SK-N-SH treated with all-trans-retinoic acid at 6 μM for 48 hours (cell line): ENCODE measurements around the gene GRPEL2.

Experiments
- ATAC-seq: fragments of 200-7000 bp; cut with Tn5 transposase; 3 replicates; pipeline ENCODE4 v1.9.1; 2020; ENCODE audit warnings: mild to moderate bottlenecking, moderate library complexity
- ARNTL ChIP-seq: fragments of 450-650 bp; formaldehyde crosslinking; IDR thresholded peaks from 2 replicates; pipeline ENCODE4 v1.5.0; 2020; ENCODE audit warnings: low read depth, mild to moderate bottlenecking, moderate library complexity, borderline replicate concordance
- BACH2 ChIP-seq: fragments of 250-450 bp; sonication (Bioruptor Pico); IDR thresholded peaks from 2 replicates; pipeline ENCODE4 v1.9.0; 2021; ENCODE audit warnings: mild to moderate bottlenecking, borderline replicate concordance
- CREB5 ChIP-seq: fragments of 250-450 bp; sonication (Bioruptor Pico); IDR thresholded peaks from 2 replicates; pipeline ENCODE4 v1.5.1; 2020; ENCODE audit warnings: low read depth, mild to moderate bottlenecking, moderate library complexity
- CSRNP3 ChIP-seq: fragments of 250-450 bp; sonication (Bioruptor Pico); IDR thresholded peaks from 2 replicates; pipeline ENCODE4 v1.5.1; 2021; ENCODE audit warnings: mild to moderate bottlenecking, moderate library complexity
- ESRRG ChIP-seq: fragments of 250-450 bp; sonication (Bioruptor Pico); IDR thresholded peaks from 2 replicates; pipeline ENCODE4 v1.6.1; 2021; ENCODE audit warnings: mild to moderate bottlenecking
- GLIS3 ChIP-seq: fragments of 250-450 bp; sonication (Bioruptor Pico); IDR thresholded peaks from 2 replicates; pipeline ENCODE4 v1.5.0; 2020; ENCODE audit warnings: mild to moderate bottlenecking, moderate library complexity
- OSR1 ChIP-seq: fragments of 250-450 bp; sonication (Bioruptor Pico); IDR thresholded peaks from 2 replicates; pipeline ENCODE4 v1.8.0; 2022; ENCODE audit warnings: moderate library complexity, mild to moderate bottlenecking, inconsistent platforms
- PATZ1 ChIP-seq: fragments of 250-450 bp; sonication (Bioruptor Pico); IDR thresholded peaks from 2 replicates; pipeline ENCODE4 v1.8.0; 2020; ENCODE audit warnings: mild to moderate bottlenecking, moderate library complexity, borderline replicate concordance
- POU6F1 ChIP-seq: fragments of 250-450 bp; sonication (Bioruptor Pico); IDR thresholded peaks from 2 replicates; pipeline ENCODE4 v1.8.0; 2021; ENCODE audit warnings: low read depth, mild to moderate bottlenecking, moderate library complexity, borderline replicate concordance
- PPARA ChIP-seq: fragments of 250-450 bp; sonication (Bioruptor Pico); IDR thresholded peaks from 2 replicates; pipeline ENCODE4 v1.5.0; 2020; ENCODE audit warnings: mild to moderate bottlenecking, borderline replicate concordance
- SNAI2 ChIP-seq: fragments of 250-450 bp; sonication (Bioruptor Pico); IDR thresholded peaks from 2 replicates; pipeline ENCODE4 v1.5.0; 2020; ENCODE audit warnings: mild to moderate bottlenecking, moderate library complexity
- TCF4 ChIP-seq: fragments of 250-450 bp; sonication (Bioruptor Pico); IDR thresholded peaks from 2 replicates; pipeline ENCODE4 v1.8.0; 2021; ENCODE audit warnings: mild to moderate bottlenecking, moderate library complexity, borderline replicate concordance
- TOX ChIP-seq: fragments of 250-450 bp; sonication (Bioruptor Pico); IDR thresholded peaks from 2 replicates; pipeline ENCODE4 v1.8.0; 2021; ENCODE audit warnings: mild to moderate bottlenecking, moderate library complexity, borderline replicate concordance
- TSHZ2 ChIP-seq: fragments of 250-450 bp; sonication (Bioruptor Pico); IDR thresholded peaks from 2 replicates; pipeline ENCODE4 v1.5.0; 2020; ENCODE audit warnings: mild to moderate bottlenecking, moderate library complexity
- ZC3H10 ChIP-seq: fragments of 250-450 bp; sonication (Bioruptor Pico); IDR thresholded peaks from 2 replicates; pipeline ENCODE4 v1.5.1; 2021; ENCODE audit warnings: mild to moderate bottlenecking, moderate library complexity
- ZFP3 ChIP-seq: fragments of 250-450 bp; sonication (Bioruptor Pico); IDR thresholded peaks from 2 replicates; pipeline ENCODE4 v1.5.0; 2020; ENCODE audit warnings: mild to moderate bottlenecking, moderate library complexity
- ZFP30 ChIP-seq: fragments of 450-650 bp; formaldehyde crosslinking; IDR thresholded peaks from 2 replicates; pipeline ENCODE4 v1.5.0; 2022; ENCODE audit warnings: mild to moderate bottlenecking, moderate library complexity
- ZNF70 ChIP-seq: fragments of 450-650 bp; formaldehyde crosslinking; IDR thresholded peaks from 2 replicates; pipeline ENCODE4 v1.5.0; 2020; ENCODE audit warnings: mild to moderate bottlenecking, moderate library complexity
- ZNF8 ChIP-seq: fragments of 450-650 bp; formaldehyde crosslinking; IDR thresholded peaks from 2 replicates; pipeline ENCODE4 v1.5.0; 2020; ENCODE audit warnings: mild to moderate bottlenecking, moderate library complexity

The GRPEL2 gene

GRCh38 chr5:149298842-149299404 lies 46.4 kb upstream of the GRPEL2 start (continued):
- no peak for TF ChIP-seq CSRNP3
- TF ChIP-seq, all 23 proteins: peak for 0

- no peak for TF ChIP-seq ZFP3 (CRISPR knock-in tag)
- no peak for TF ChIP-seq SNAI2 (CRISPR knock-in tag)
- TF ChIP-seq TSHZ2 (CRISPR knock-in tag) = no peak
- TF ChIP-seq ESRRG (CRISPR knock-in tag) = no peak
- no peak for TF ChIP-seq TOX (CRISPR knock-in tag)
- TF ChIP-seq PATZ1 (CRISPR knock-in tag) = no peak
- no peak for TF ChIP-seq CSRNP3
- TF ChIP-seq ZNF8 (CRISPR knock-in tag) = no peak
- no peak for TF ChIP-seq GLIS3 (CRISPR knock-in tag)
- no peak for TF ChIP-seq CREB5 (CRISPR knock-in tag)
- no peak for TF ChIP-seq BACH2
- no peak for TF ChIP-seq ZFP30
- TF ChIP-seq POU6F1 (CRISPR knock-in tag) = no peak
- TF ChIP-seq TCF4 (CRISPR knock-in tag) = no peak
- TF ChIP-seq ZC3H10 (CRISPR knock-in tag) = no peak
- no peak for TF ChIP-seq PPARA
- no peak for TF ChIP-seq ARNTL (CRISPR knock-in tag)
- no peak for TF ChIP-seq ZNF70 (CRISPR knock-in tag)
- TF ChIP-seq OSR1 = no peak
- TF ChIP-seq, all 23 proteins: peak for 0
- no peak for ATAC-seq
Measured at GRCh38 chr5:149299451-149300054, 45.7 kb upstream of the GRPEL2 start.

GRCh38 chr5:149300441-149300840 lies 44.9 kb upstream of the GRPEL2 start:
- no peak for ATAC-seq

More at GRCh38 chr5:149300441-149300840, 44.9 kb upstream of the GRPEL2 start:
- no peak for TF ChIP-seq CREB5 (CRISPR knock-in tag)
